EH (cell line): ENCODE data around the gene CRYAA.
A peak's percentile ranks its signal among the peaks of the same experiment; 100 is the strongest.

Experiments
- DNase-seq: peaks from one replicate; pipeline ENCODE4 v3.0.0-alpha.2; 2015; ENCODE audit warnings: low read depth

Gene CRYAA

DNA sequence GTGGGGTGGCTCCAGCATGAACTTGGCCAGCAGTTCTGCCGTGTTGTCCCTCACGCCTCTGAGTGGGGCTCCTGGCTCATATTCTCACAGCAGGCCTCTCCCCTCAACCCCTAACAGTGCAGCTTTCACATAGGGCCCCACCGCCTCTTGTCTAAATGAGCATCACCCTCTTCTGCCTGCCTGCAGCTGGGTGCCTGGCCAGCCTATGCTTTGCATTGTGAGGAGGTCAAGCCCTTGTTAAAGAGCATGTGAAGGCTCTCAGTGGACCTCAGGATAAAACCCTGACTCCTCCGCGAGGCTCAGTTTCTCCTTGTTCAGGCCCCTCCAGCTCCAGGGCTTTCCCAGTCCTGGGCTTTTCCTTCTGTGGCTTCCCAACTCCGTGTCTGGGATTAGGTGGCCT is 34.8 kb downstream of the CRYAA start:
- no peak for DNase-seq

DNA sequence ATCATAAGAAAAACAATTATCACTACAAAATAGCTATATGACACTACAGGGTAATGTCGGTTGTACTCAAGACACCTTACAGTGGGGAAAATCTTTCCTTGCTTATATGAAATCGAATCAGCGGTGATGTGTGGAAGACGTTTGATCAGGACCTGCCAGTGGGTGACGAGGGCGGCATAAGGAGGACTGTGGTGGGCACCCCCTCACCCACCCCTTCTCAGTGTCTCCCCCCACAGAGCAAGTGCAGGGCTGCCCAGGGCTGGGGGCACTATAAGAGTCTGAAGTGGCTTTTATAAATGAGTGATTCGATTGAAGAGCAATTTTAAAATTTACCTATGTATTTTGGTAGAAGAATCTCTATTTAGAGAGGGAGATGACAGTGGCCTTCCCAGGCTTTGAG is 35.8 kb downstream of the CRYAA start:
- DNase-seq, result no peak

DNA sequence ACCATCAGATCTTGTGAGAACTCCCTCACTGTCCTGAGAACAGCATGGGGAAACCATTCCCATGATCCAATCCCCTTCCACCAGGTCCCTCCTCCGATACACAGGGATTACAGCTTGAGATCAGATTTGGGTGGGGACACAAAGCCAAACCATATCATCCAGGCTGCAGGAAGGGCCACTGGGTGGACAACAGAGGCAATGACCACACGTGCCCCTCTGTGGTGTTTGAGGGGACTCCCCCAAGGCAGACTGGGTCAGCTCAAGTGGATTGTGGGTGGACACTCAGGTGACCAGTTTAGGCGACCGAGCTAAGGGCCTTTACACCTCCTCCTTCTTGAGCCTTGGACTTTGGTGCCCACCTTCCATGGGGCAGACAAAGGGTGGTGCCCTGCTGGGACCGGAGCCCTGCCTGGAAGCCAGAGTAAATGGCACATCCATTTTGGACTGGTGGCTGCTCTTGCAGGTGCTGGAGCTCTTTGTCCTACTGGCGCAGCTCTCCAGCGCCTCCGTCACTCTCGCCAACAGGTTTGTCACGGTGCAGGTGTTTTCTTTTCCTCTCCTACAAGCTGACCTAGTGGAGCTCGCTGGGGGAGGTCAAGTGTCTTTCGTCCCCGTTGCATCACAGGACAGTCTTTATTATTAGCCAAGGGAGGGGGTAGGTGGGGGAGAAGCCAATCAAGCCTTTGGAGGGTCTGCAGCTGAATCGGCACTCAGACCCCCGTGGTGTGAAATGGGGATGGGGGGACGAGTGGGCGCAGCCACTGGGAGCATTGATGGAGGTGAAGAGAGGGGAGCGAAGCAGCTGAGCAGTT is 37.6 kb downstream of the CRYAA start:
- no peak for DNase-seq

- DNase-seq, result no peak
These were observed 38.2 kb downstream of the CRYAA start for GRCh38 chr21:43207043-43207315.

DNA sequence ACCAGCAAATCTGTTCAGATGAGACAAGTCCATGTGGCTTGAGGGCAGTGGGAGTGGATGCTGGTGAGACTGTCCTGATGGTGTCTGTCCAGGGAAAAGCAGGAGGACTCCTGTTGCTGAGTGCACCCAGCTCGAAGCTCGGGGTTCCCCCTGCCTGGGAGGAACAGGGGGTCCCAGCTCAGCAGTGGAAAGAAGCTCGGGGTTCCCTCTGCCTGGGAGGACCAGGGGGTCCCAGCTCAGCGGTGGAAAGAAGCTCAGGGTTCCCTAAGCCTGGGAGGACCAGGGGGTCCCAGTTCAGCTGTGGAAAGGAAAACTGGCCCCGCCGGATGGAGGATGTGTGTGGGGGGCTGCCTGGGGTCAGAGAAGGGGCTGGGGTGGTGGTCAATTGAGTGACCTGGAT is 39.1 kb downstream of the CRYAA start:
- no peak for DNase-seq

- DNase-seq, result no peak
These were observed 39.9 kb downstream of the CRYAA start for GRCh38 chr21:43208561-43209332.

DNA sequence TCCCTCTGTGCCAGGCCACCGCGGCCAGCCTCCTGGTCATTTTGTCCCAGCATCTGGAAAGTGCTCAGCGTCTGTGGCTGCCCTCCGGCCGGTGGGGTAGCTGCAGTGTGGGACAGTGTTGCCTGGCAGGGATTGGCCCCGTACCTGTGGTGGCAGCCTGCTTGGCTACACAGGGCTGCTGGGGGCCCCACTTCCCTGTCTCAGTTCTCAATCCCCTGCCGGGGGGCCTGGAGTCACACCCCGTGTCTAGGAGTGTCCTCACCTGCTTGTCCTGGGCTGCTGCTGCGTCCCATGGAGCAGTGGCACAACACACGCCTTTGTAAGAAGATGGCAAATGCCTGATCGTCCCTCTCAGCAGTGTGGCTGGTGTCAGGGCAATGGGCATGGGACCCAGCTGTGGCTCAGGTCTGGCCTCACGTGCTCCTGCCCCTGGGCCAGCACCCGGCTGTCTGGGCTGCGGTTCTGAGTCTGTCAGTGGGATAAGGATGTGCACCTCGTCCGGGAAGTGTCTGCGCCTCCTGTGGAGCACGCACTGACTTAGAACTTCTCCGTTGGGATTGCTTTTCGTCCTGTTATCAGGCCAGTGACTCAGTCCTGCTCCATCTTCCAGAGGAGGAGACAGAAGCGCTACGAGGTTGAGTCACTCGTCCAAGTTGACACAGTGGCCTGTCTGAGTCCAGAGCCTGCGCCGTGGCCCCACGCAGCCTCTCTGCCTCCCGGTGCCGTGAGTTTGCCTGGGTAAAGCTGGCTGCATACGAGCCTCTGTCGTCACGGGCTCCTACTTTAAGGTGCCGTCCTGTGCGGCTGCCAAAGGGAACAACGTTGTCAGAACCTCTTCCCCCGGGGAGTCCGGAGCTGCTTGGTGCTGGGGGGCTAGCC is 41.0 kb downstream of the CRYAA start:
- peak; percentile 47 for DNase-seq

- DNase-seq, result no peak
These were observed 41.8 kb downstream of the CRYAA start for GRCh38 chr21:43210454-43211071.

DNA sequence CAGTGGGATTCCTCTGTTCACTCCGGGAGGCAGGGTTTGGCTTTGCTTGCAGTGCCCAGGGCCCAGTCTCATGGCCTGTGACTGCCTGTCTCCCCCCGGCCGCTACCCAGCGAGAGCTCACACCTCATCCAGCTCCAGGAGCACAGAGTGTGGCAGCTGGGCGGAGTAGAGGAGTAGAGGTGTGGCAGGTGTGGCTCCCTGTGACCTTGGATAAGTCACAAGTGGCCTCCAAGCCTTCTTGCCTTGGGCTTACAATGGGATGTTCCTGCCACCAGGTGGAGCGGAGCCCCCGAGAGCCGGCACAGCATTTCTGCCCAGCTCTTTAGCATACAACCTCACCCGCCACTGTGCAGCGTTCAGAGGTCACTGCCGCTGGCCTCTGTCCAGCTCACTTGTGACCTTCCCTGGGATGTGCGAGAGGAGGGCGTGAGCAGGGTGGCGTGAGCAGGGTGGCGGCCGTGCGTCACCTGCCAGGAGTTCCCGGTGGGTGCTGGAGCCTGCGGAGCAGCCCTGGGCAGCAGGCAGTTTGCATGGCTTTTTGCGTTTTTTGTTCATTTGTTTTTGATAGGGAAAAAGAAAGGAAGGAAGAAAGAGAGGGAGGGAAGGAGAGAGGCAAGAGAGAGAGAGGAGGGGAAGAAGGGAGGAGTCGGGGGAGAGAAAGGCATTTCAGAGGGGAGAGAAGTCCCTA is 42.4 kb downstream of the CRYAA start:
- peak; percentile 3 for DNase-seq

DNA sequence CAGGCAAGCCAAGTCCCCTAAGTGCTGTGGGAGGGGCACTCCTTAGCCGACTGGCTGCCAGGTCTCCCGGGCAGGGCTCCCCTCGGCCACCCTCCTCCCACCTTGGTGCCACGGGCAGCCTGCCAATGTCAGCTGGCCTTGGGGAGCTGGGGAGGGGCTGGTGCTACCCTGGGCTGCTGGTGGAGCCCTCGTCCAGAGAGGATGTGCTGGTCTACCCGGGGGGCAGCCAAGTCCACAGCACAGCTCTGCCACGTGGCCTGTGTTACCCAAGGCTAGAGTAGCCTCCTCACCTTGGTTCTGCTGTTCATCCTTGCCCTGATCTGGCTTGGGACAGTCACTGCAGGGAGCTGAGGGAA is 42.9 kb downstream of the CRYAA start:
- no peak for DNase-seq
